ENCODE data around the gene SF3A2. TPM values are rescaled to one million over a fixed set of nuclear protein-coding genes. Genes with fewer than 3 reads are reported as not detected.
A peak's percentile ranks its signal among the peaks of the same experiment; 100 is the strongest.

The SF3A2 gene
- total and polyA plus RNA-seq, 12 donors, result 3.9 to 110 (median 28.2) TPM

DNA sequence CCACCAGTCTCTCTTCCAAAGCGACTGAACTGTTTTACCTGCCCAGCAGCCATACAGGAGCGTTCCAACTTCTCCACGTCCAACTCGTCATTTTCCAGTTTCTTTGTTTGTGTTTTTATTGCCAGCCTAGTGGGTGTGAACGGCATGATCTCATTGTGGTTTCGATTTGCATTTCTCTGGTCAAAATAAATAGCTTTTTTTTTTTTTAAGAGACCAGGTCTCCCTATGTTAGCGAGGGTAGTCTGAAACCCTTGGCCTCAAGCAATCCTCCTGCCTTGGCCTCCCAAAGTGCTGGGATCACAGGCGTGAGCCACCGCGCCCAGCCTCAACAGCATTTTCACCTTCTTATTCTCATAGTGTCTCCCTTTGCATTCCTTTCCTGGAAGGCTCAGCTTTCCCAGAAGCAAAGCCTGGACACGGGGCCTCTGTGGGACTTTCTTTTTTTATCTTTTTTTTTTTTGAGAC is 23.7 kb downstream of the SF3A2 start:
- no peak overlapping the region for H3K4me3 ChIP-seq
- no peak for DNase-seq
- H3K9me3 ChIP-seq (replicated peaks in 1 of 3), result no peaks in the 10 kb centered on the region
- TF ChIP-seq, protein P1, sequence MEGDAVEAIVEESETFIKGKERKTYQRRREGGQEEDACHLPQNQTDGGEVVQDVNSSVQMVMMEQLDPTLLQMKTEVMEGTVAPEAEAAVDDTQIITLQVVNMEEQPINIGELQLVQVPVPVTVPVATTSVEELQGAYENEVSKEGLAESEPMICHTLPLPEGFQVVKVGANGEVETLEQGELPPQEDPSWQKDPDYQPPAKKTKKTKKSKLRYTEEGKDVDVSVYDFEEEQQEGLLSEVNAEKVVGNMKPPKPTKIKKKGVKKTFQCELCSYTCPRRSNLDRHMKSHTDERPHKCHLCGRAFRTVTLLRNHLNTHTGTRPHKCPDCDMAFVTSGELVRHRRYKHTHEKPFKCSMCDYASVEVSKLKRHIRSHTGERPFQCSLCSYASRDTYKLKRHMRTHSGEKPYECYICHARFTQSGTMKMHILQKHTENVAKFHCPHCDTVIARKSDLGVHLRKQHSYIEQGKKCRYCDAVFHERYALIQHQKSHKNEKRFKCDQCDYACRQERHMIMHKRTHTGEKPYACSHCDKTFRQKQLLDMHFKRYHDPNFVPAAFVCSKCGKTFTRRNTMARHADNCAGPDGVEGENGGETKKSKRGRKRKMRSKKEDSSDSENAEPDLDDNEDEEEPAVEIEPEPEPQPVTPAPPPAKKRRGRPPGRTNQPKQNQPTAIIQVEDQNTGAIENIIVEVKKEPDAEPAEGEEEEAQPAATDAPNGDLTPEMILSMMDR (IDR thresholded peaks at IDR 0.05), result no peak
- TF ChIP-seq POLR2A (IDR thresholded peaks at IDR 0.05), result no peak
- H3K36me3 ChIP-seq (replicated peaks in 1 of 2), result no peaks in the 10 kb centered on the region
- 79 to 89% (median 84%) methylated on average over 11 of the region's 11 CpGs for WGBS, 4 donors
- no peak overlapping the region for H3K27ac ChIP-seq
- no peaks in the 10 kb centered on the region for H3K4me1 ChIP-seq (replicated peaks in 1 of 2)
- H3K27me3 ChIP-seq, result no peaks in the 10 kb centered on the region
- intact Hi-C loops (cut with DNase I), result no loop called here

- Histone ChIP-seq H3K4me3 (no peak overlapping the region), H3K9me3 (replicated peaks in 1 of 3) (no peaks in the 10 kb centered on the region), H3K27ac (no peak overlapping the region), H3K36me3 (replicated peaks in 1 of 2) (no peaks in the 10 kb centered on the region), H3K4me1 (replicated peaks in 1 of 2) (peaks cover 0 to 4% of the 10 kb centered on the region in 2 donors), H3K27me3 (no peaks in the 10 kb centered on the region)
- TF ChIP-seq POLR2A (IDR thresholded peaks at IDR 0.05), result no peak
- TF ChIP-seq, protein P1 (IDR thresholded peaks at IDR 0.05), result peak; percentile 29 to 64 (median 50)
- peak in 4 of 7 donors; percentile 50 to 67 (median 60) for DNase-seq
- WGBS, 4 donors, result 0 to 67% (median 58%) methylated on average over 2 to 7 of the region's 7 CpGs
- intact Hi-C loops (cut with DNase I), result no loop called here
These were observed 25.0 kb downstream of the SF3A2 start for GRCh38 chr19:2261438-2262172.

GRCh38 chr19:2266183-2266993 is 29.8 kb downstream of the SF3A2 start:
- H3K27ac ChIP-seq, result peak overlapping the region in 2 of 5 donors; percentile 34 to 63
- no peaks in the 10 kb centered on the region for H3K9me3 ChIP-seq (replicated peaks in 1 of 3)
- TF ChIP-seq, protein P1 (IDR thresholded peaks at IDR 0.05), result no peak
- no peak for TF ChIP-seq POLR2A (IDR thresholded peaks at IDR 0.05)
- H3K36me3 ChIP-seq (replicated peaks in 1 of 2), result peaks cover 0 to under 1% of the 10 kb centered on the region in 2 donors
- DNase-seq, result peak; percentile 81 to 88 (median 86)
- H3K4me1 ChIP-seq (replicated peaks in 1 of 2), result peaks cover 4 to 20% of the 10 kb centered on the region in 2 donors
- WGBS, 4 donors, result 40 to 53% (median 42%) methylated on average over 14 to 18 of the region's 18 CpGs
- no peak overlapping the region for H3K4me3 ChIP-seq
- intact Hi-C loops (cut with DNase I), result no loop called here
- no peaks in the 10 kb centered on the region for H3K27me3 ChIP-seq

- peaks cover 0 to 21% of the 10 kb centered on the region in 2 donors for H3K36me3 ChIP-seq (replicated peaks in 1 of 2)
- H3K27me3 ChIP-seq, result no peaks in the 10 kb centered on the region
- TF ChIP-seq, protein P1 (IDR thresholded peaks at IDR 0.05), result no peak
- no peak overlapping the region for H3K27ac ChIP-seq
- DNase-seq, result no peak
- no peaks in the 10 kb centered on the region for H3K9me3 ChIP-seq (replicated peaks in 1 of 3)
- WGBS, 4 donors, result 83 to 91% (median 89%) methylated on average over 4 of the region's 4 CpGs
- intact Hi-C loops (cut with DNase I), result no loop called here
- H3K4me3 ChIP-seq, result peak overlapping the region in 1 of 4 donors; percentile 75
- H3K4me1 ChIP-seq (replicated peaks in 1 of 2), result peaks cover 21 to 40% of the 10 kb centered on the region in 2 donors
These were observed 31.8 kb downstream of the SF3A2 start for GRCh38 chr19:2268480-2268830.
